HG03575 (cell line): ENCODE results near the gene RNF112.

Experiments used
- ATAC-seq: cut with Tn5 transposase; IDR thresholded peaks from one replicate; pipeline ENCODE4 v1.9.1; 2021; ENCODE audit not compliant: unreplicated experiment, insufficient number of reproducible peaks, low FRiP score; ENCODE audit errors: extremely low read depth

RNF112 gene, protein sequence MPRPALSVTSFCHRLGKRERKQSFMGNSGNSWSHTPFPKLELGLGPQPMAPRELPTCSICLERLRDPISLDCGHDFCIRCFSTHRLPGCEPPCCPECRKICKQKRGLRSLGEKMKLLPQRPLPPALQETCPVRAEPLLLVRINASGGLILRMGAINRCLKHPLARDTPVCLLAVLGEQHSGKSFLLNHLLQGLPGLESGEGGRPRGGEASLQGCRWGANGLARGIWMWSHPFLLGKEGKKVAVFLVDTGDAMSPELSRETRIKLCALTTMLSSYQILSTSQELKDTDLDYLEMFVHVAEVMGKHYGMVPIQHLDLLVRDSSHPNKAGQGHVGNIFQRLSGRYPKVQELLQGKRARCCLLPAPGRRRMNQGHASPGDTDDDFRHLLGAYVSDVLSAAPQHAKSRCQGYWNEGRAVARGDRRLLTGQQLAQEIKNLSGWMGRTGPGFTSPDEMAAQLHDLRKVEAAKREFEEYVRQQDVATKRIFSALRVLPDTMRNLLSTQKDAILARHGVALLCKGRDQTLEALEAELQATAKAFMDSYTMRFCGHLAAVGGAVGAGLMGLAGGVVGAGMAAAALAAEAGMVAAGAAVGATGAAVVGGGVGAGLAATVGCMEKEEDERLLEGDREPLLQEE

DNA sequence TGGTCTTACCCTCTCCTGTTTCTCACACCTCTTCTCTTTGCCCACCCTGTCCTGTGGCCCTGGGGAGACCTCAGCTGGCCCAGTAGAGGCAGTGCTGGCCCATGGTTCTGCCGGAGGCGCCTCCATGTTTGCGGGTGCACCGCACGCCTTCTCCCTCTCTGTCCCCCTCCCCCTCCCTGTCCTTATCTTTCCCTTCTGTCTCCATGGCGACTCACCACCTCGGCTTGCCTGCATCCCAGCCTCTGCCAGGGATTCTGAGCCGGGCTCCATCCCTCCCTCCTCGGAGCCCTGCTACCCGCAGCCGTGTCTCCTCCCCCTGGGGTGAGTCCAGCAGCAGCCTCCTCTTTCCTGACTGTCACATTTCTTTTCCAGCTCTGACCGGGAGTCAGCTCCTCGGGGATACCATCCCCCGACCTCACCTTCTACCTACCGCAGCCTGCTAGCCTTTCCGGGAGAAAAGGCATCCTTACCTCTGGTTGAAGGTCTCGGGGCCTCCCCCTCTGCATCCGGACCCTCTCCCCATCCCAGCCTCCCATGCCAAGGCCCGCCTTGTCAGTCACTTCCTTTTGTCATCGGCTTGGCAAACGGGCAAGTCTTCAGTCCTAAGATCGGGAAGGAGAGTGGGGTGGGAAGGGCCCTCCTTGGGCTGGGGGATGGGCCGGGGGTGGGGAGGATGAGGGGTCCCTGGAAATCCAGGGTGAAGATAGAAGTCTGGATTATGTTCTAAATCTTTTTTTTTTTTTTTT lies at the start of gene RNF112:
Gene RNF112, plus strand, starts transcription at position 358 of the 746 bp plus-strand sequence. Its CDS starts 177 bp downstream, at position 535.
- no peak for ATAC-seq

DNA sequence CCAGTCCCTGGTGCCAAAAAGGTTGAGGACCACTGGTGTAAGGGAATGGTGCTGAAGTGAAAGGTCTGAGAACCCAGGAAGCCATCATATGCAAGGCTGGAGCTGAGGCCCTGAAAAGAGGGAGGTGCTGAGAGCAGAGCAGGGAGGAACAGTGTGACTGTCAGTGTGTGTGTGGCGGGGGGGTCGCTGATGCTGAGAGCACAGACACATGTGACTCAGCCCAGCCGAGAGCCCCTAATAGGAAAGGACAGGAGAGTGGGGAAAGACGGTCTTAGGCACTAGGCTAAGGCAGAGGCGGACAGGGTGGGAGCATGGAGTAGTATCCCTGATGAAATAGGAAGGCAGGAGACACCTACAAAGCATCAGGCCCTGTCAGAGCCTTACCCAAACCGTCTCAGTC lies 49.7 kb upstream of the RNF112 start:
- ATAC-seq: no peak

DNA sequence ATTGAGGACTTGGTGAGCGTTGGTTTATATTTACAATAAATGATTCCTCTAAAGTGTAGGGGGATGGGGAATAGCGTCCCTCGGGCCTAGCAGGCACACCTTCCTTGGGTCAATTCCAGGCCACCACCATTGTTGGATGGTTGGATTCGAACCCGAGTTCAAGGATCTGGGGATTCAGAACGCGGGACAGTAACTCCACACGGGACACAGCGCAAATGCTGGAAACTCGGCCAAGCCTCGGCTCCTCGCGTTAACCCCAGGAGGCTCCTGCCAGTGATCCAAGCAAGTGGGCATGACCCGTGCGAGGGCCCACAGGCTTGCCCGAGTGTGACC lies 49.1 kb upstream of the RNF112 start:
- no peak for ATAC-seq

DNA sequence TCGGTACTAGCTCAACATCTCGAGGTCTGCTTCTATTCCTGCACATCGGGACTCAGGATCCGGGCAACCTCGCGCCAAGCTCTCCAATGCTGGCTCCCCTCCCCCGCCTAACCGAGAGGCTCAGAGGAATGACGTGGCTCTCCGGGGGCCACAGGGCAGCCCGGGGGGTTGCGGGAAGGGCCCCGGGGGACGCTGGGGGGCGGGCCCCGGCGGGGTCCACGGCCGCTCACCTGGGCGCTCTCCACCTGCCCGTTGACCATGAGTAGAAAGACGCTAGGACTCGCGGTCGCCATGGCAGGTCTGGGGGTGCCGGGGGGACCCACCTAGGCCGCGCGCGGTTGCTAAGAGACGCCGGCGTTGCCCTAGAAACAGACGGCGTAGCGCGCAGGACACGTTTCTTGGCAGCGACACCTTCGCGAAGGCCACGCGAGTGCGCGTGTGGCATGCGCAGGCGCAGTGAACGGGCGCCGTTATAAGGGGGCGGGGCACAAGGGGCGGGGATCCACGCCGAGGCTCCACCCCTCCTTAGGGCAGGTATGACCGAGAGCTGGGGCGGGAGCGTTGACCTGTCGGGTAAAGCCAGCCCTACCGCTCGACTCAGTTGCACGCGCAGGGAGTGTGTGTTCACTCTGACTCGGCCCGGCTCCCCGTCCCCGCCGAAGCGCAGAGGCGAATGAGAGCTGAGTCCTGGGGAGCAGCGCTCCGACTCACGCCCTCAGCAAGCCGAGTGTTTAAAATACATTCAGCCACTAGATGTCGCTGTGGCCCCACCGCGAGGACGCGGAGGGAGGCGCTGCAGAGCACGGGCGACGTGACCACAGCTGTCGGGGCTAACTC lies 48.5 kb upstream of the RNF112 start, which contains the start of gene B9D1:
Gene B9D1, minus strand, starts transcription at position 447 of the 837 bp plus-strand sequence. Its CDS starts 154 bp downstream, at position 293.
- peak; percentile 58 for ATAC-seq

DNA sequence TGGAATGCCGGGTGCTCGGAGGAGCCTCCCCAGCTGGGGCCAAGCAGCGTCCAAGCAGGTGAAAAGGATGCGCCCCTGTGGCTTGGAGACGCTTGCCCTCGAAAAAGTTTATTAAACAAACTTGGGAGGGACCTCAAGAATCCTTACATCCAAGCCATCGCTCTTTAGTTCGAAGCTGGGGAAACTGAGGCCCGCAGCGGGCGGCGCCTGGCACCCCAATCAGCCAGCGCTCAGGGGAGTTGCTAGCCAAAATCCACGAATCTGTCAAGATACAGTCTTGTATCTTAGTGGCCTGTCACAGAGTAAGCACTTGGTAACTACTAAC lies 48.0 kb upstream of the RNF112 start:
- no peak for ATAC-seq

DNA sequence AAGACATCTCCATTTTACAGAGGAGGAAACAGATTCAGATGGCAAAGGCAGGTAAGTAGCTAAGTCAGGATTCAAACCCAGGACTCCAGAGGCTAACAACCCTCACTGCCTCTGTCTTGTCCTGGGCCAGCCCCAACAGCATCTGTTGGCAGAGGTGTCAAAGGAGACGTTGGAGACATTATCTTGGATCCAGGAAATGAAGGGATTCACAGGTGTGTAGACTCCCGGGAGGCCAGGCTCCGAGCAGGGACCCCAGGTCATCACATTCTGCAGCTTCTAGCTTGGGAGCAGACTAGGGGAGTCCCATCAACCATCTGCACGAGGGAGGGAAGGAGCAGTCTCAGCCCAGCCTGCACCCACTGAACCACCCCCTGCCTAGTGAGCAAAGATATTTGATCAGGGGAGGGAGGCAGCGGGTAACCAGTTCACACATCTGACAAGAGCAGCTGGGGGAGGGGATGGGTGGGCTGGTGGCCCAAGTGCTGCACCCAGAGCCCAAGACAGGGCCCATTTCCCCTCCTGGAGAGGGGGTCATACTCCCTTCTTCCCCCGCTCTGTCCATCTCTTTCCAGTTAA lies 47.5 kb upstream of the RNF112 start:
- ATAC-seq: no peak

DNA sequence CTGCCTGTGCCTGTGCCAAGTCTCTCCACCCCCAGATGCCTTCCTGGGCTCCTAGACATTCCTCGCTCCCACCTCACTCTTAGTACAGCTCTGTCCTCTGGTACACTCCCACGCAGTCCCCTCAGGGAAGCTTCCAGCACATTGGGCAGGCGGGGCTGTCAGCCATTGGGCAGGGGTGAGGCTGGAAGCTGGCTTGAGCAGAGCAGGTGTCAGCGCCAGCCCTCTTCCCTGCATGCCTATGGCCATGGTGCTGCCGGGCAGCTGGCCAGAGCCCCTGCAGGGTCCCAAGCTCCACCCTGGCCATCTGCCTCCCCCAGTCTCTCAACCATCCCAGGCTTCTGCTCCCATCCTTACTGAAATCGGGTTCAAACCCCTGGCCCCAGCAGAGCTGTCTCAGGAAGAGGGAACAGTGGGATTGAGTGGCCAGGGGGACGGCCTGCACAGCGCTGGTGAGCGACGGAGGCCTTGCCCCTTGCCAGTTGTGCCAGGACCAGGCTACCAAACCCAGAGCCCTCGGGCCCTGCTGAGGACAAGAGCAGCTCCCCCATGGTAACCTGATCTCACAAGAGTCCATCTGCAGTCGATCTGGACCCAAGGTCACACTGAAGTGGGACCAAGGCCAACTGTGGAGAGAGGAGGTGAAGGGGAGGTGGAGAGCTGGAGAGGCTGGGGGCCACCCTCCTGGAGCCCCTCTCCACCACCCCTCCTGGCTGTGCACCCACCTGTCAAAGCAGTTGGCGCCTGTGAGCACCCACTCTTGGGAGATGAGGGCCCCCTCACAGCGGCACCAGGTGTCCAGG lies 46.1 kb upstream of the RNF112 start:
- no peak for ATAC-seq

DNA sequence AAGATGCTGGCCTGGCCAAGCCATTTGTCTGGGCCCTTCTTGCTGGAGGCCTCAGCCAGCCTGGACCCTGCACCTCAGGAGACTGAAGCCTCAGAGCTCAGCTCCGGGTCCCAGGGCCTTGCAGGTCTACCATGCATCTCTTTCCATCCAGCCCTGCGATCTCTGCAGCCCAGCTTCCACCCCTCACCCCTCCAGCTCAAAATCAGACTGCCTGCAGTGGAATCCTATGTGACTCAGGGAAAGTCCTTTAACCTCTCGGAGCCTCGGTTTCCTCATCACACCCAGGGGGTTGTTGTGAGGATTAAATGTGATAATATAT lies 45.6 kb upstream of the RNF112 start:
- ATAC-seq: no peak

DNA sequence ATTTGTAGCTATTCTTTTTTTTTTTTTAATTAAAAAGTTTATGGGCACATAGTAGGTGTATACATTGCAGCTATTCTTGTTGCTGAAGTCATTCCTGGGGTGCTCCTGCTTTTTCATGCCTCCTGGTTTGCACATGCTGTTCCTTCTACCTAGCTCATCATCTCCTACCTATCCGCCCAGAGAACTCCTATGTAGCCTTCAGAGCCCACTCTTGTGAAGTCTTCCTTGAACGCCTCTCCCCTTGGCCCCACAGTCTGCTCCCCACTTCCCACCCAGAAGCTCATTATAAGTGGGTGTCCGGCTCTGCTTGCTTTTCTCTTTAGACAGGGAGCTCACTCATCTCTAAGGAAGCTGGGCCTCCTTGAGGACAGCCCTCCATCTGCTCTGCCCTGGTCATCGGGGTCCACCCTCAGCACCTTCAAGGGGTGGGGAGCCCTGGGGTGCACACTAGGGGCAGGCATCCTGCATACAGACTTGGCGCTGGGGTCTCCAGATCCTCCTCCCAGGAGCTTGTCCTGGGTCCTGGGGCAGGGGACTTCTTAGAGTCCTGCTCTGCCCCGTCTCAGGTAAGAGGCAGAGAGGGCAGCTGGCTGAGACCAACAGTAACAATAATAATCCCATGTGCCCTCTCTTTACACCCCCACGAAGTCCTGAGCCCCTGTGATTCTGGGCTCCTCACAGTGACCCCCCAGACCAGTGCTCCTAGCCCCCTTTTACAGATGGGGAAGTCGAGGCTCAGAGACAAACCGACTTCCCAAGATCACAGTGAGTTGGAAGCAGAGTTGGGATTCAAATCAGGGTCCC lies 45.0 kb upstream of the RNF112 start:
- no peak for ATAC-seq

DNA sequence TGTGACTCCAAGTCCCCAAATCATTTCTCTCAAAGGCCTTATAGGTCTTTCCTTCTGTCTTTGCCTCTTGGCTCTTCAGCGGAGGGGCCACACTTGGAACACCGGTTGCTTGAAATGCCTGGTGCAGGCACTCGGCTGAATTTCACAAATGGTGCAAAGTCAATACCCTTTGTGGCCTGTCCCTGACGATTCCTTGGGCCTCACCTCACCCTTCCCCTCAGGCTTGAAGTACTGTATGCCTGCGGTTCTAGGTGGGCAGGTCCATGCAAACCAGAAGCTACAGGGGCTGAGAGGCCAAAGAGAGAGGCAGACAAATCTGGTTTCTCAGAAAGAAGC lies 44.4 kb upstream of the RNF112 start:
- no peak for ATAC-seq

DNA sequence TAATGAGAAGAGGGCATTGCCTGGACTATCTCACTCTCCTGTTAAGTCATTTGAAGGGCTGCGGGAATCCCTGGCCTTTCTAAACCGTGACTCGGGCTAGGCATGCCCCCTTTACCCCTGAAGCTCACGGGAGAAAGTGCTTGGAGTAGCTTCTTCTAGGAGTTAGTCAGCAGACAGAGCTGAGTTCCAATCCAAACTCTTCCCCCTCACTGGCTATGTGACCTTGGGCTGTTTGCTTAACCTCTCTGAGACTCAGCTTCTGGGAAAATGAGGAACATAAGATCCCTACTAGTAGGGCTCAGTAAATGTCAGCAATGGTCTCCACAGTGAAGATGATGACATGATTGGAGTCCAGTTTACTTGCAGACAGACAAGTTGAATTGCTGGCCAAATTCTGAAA lies 42.8 kb upstream of the RNF112 start:
- ATAC-seq: no peak

DNA sequence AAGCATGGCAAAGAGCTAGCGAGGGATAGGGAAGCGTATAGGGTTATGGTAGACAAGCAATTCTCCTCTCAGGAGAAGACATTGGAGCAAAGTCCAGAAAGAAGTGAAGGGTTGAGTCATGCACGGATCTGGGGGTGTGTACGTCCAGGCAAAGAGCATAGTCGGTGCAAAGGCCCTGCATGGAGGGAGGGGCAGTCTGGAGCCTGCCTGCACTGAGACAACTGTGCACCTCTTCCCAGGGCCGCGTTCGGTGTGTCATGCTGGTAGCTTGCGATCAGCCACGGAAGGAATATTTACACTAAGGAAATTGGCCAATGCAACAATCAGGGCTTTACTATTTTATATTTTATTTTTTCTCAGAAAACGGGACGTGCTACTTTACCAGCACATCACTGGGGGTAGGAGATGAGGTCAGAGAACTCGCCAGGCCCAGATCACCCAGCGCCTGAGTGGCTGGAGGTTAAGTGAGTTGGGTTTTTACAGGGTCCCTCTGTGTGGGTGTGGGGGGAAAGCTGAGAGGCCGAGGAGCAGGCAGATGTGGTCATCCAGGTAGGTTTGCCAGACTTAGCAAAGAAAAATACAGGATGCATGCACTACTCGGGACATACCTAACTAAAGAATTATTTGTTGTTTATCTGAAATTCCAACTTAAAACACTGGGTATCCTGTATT lies 41.8 kb upstream of the RNF112 start:
- no peak for ATAC-seq

DNA sequence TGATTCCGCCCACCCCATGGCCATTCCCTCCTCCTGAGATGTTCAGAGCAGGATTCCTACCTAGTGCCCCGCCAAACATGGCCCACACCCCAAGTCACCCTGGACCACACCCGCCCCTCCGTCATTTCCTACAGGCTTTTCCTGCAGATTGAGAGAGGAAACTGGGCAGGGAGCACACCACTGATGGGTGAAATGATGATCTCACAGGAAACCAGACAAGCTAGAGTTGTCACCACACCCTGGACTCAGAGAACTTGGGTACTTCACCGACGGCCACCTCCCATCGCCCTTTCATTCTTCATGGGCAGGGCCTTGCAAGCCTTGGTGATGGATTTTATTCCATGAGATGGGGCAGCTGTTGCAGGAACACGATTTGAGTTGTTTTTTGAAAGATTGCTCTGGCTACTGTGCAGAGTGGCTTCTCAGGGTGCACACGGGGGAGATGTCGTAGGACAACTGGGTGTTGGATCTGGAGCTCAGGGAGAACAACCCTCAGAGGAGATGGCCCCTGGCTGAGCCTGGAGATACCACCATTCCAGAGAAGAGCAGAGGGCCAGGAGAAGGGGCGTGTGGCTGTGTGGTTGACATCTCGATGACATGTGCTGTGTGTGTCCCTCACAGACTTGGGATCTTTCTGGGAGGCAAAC lies 41.1 kb upstream of the RNF112 start:
- no peak for ATAC-seq

DNA sequence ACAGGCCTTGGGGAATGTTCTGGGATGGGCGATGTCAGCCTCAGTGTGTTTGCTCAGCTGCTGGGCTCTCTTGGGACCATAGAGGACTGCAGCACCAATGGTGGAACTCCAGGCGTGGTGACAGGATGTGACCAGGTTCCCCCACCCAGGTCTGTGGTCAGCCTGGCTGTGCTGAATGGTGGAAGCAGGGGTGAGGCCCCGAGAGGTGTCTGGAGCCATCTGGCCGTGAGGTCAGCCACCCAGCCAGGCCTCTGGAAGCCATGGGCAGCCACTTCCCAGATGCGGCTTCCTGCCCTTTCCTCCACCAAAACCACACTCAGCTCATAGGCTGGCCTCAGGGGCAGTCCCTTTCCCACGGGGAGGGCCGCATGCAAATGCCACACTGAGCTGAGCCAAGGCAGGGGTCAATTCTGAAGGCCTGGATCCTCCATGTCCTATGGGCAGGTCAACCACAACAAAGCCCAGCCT lies 40.5 kb upstream of the RNF112 start:
- no peak for ATAC-seq

DNA sequence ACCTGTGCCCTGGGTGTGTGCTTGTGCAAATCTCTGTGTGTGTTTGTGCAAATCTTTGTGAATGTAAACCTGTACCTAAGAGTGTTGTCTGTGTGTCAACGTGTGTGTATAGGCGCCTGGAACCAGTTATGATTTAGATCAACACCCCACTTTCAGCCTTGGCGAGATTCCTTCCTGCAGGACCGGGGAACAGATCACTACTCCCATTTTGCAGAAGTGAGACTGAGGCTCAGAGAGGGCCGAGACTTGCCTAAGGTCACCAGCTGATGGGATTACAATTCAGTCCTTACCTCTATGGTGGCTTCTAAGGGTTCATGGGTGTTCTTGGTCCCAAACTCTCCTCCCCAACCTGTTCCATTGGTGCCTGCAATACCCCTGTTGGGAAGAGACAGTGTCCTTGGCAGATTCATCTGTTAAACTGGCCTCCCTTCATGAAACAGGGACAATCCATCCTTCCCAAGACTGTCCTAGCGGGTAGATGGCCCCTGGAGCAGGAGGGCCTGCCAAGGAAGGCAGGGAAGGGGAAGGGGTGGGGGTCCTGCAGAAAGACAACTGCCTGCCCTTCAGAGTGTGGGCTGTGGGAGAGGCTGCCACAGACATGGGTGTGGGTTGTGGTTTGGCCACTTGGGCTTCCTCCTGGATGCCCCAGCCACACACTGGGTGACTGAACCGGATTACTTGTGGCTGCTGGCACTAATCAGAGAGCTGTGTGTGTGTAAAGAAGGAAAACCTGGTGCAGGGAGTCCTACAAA lies 39.6 kb upstream of the RNF112 start:
- ATAC-seq: no peak

DNA sequence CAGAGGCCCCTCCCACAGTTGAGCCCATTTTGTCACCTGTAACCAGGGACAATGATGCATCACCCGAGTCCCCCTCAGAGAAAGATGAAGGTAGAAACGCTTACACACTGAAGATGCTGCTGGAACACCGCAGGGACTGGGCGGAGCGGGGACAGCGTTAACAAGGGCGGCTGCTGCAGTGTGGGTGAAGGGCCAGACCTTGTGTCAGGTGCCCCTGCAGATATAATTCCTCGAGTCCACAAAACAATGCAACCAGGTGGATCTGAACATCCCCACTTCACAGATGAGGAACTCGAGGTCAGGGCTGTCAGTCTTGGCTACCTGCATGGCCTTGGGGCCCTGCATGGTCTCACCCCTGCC lies 39.0 kb upstream of the RNF112 start:
- ATAC-seq: no peak
